Neural cell (in vitro differentiated cells): Measurements from ENCODE around the gene SCGB1C1. TPM values are rescaled to one million over a fixed set of nuclear protein-coding genes. Genes with fewer than 3 reads are reported as not detected.

Experiments used
- H2AFZ ChIP-seq: fragments of 200-600, 300-800 bp; sonication (generic), shearing (Covaris generic); 2 replicates; pipeline ENCODE4 v1.6.0; 2014; ENCODE audit warnings: low read depth, mild to moderate bottlenecking, antibody characterized with exemption, low read length, moderate library complexity
- H3F3A ChIP-seq: fragments of 200-600 bp; shearing (Covaris generic); 2 replicates; pipeline ENCODE4 v1.6.1; 2016; ENCODE audit warnings: mild to moderate bottlenecking, moderate library complexity, mixed read lengths, antibody characterized with exemption, low read length; ENCODE audit not compliant: insufficient read depth, poor library complexity, severe bottlenecking
- H3K27ac ChIP-seq: fragments of 200-600, 300-800 bp; sonication (generic), shearing (Covaris generic); 2 replicates; pipeline ENCODE4 v1.5.1; 2014; ENCODE audit warnings: mild to moderate bottlenecking, low read length, moderate library complexity
- H3K27me3 ChIP-seq: fragments of 300-800, 200-600 bp; sonication (generic), shearing (Covaris generic); 2 replicates; pipeline ENCODE4 v1.6.0; 2014; ENCODE audit warnings: mild to moderate bottlenecking, low read depth, low read length, moderate library complexity; ENCODE audit not compliant: insufficient read depth
- H3K36me3 ChIP-seq: fragments of 300-800, 200-600 bp; sonication (generic), shearing (Covaris generic); 2 replicates; pipeline ENCODE4 v1.5.1; 2014; ENCODE audit warnings: mild to moderate bottlenecking, antibody characterized with exemption, low read length, moderate library complexity; ENCODE audit not compliant: insufficient read depth
- H3K4me2 ChIP-seq: fragments of 300-800, 200-600 bp; sonication (generic), shearing (Covaris generic); 2 replicates; pipeline ENCODE4 v1.6.0; 2014; ENCODE audit warnings: mild to moderate bottlenecking, low read length
- H3K4me3 ChIP-seq: fragments of 300-800, 200-600 bp; sonication (generic), shearing (Covaris generic); 2 replicates; pipeline ENCODE4 v1.5.1; 2014; ENCODE audit warnings: mild to moderate bottlenecking, low read length, moderate library complexity
- H3K79me2 ChIP-seq: fragments of 200-600 bp; shearing (Covaris generic); replicated peaks from 2 replicates; pipeline ENCODE4 v1.6.0; 2014; ENCODE audit warnings: mild to moderate bottlenecking, low read length, moderate library complexity; ENCODE audit not compliant: insufficient read depth
- H3K9ac ChIP-seq: fragments of 300-800, 200-600 bp; sonication (generic), shearing (Covaris generic); 2 replicates; pipeline ENCODE4 v1.6.1; 2016; ENCODE audit warnings: mild to moderate bottlenecking, low read length, mixed read lengths
- H3K9me2 ChIP-seq: fragments of 200-600 bp; shearing (Covaris generic); 2 replicates; pipeline ENCODE4 v1.6.1; 2016; ENCODE audit warnings: mild to moderate bottlenecking, low read length, mixed read lengths; ENCODE audit not compliant: insufficient read depth
- H3K9me3 ChIP-seq: fragments of 200-600, 300-800 bp; sonication (generic), shearing (Covaris generic); 2 replicates; pipeline ENCODE4 v1.6.1; 2016; ENCODE audit warnings: mild to moderate bottlenecking, mixed run types, low read length, moderate library complexity, mixed read lengths
- H4K20me1 ChIP-seq: fragments of 200-600 bp; shearing (Covaris generic); 2 replicates; pipeline ENCODE4 v1.6.1; 2016; ENCODE audit warnings: mild to moderate bottlenecking, mixed run types; ENCODE audit not compliant: insufficient read depth
- EP300 ChIP-seq: fragments of 450-650 bp; conservative IDR thresholded peaks from 2 replicates; pipeline ENCODE4 v1.6.1; 2014; ENCODE audit warnings: antibody characterized with exemption, mild to moderate bottlenecking, moderate library complexity; ENCODE audit not compliant: poor library complexity, severe bottlenecking
- EZH2 ChIP-seq: fragments of 200-600, 300-800 bp; shearing (Covaris generic), sonication (generic); IDR thresholded peaks from 2 replicates; pipeline ENCODE4 v1.6.1; 2014; ENCODE audit warnings: antibody characterized with exemption, low read length, borderline replicate concordance, mild to moderate bottlenecking; ENCODE audit not compliant: insufficient read depth, poor library complexity, severe bottlenecking
- MXI1 ChIP-seq: fragments of 450-650 bp; conservative IDR thresholded peaks from 2 replicates; pipeline ENCODE4 v1.6.1; 2014; ENCODE audit warnings: antibody characterized with exemption, mild to moderate bottlenecking; ENCODE audit not compliant: poor library complexity, severe bottlenecking
- POLR2AphosphoS5 ChIP-seq: IDR thresholded peaks from 2 replicates; pipeline ENCODE4 v1.6.1; 2012
- RAD21 ChIP-seq: fragments of 450-650 bp; conservative IDR thresholded peaks from 2 replicates; pipeline ENCODE4 v1.6.1; 2014; ENCODE audit warnings: antibody characterized with exemption, mild to moderate bottlenecking, moderate library complexity
- SMC3 ChIP-seq: fragments of 450-650 bp; conservative IDR thresholded peaks from 2 replicates; pipeline ENCODE4 v1.6.1; 2014; ENCODE audit warnings: antibody characterized with exemption, mild to moderate bottlenecking, moderate library complexity; ENCODE audit not compliant: poor library complexity
- TAF1 ChIP-seq: IDR thresholded peaks from 2 replicates; pipeline ENCODE4 v1.6.1; 2012; ENCODE audit warnings: low read depth
- polyA plus RNA-seq: library from polyadenylated mRNA; depleted of rRNA; stranded (reverse); fragments of >200 nt; gene quantifications from 2 replicates; pipeline ENCODE4 v1.2.3, GENCODE V29; 2014
- TF ChIP-seq, protein P1 (sequence below): IDR thresholded peaks from 2 replicates; pipeline ENCODE4 v1.6.1; 2012; ENCODE audit warnings: borderline replicate concordance
- TF ChIP-seq, protein P2 (sequence below): fragments of 450-650 bp; IDR thresholded peaks from 2 replicates; pipeline ENCODE4 v1.5.1; 2014; ENCODE audit warnings: antibody characterized with exemption, mild to moderate bottlenecking, moderate library complexity; ENCODE audit not compliant: poor library complexity, severe bottlenecking

The SCGB1C1 gene
- polyA plus RNA-seq, 1 donor from 2014 or later, result not detected

DNA sequence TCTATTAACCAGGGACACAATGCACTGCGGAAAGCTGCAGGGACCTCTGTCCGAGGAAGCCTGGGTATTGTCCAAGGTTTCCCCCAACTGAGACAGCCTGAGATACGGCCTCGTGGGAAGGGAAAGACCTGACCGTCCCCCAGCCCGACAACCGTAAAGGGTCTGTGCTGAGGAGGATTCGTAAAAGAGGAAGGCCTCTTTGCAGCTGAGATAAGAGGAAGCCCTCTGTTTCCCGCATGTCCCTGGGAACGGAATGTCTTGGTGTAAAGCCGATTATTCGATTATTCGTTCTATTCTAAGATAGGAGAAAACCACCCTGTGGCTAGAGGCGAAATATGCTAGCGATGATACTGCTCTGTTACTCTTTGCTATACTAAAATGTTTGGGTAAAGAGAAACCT, 9.1 kb downstream of the SCGB1C1 start (continued):
- TF ChIP-seq EZH2, result no peak

DNA sequence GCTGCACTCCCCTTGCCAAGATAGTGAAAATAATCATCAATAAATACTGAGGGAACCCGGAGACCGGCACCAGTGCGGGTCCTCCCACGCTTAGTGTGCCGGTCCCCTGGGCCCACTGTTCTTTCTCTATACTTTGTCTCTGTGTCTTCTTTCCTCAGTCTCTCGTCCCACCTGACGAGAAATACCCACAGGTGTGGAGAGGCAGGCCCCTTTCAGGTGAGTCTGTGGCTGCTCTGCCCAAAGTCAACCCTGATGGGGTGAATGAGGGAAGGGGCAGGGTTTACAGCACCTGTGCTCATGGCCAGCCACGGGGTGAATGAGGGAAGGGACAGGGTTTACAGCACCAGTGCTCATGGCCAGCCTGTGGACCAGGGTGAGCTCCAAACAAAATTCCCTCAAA, 9.6 kb downstream of the SCGB1C1 start:
- no peak overlapping the region for H2AFZ ChIP-seq
- H3K9ac ChIP-seq, result no peak overlapping the region
- H3K4me3 ChIP-seq, result no peak overlapping the region
- no peaks in the 10 kb centered on the region for H3K9me2 ChIP-seq
- no peak for TF ChIP-seq SMC3
- TF ChIP-seq, protein P1, sequence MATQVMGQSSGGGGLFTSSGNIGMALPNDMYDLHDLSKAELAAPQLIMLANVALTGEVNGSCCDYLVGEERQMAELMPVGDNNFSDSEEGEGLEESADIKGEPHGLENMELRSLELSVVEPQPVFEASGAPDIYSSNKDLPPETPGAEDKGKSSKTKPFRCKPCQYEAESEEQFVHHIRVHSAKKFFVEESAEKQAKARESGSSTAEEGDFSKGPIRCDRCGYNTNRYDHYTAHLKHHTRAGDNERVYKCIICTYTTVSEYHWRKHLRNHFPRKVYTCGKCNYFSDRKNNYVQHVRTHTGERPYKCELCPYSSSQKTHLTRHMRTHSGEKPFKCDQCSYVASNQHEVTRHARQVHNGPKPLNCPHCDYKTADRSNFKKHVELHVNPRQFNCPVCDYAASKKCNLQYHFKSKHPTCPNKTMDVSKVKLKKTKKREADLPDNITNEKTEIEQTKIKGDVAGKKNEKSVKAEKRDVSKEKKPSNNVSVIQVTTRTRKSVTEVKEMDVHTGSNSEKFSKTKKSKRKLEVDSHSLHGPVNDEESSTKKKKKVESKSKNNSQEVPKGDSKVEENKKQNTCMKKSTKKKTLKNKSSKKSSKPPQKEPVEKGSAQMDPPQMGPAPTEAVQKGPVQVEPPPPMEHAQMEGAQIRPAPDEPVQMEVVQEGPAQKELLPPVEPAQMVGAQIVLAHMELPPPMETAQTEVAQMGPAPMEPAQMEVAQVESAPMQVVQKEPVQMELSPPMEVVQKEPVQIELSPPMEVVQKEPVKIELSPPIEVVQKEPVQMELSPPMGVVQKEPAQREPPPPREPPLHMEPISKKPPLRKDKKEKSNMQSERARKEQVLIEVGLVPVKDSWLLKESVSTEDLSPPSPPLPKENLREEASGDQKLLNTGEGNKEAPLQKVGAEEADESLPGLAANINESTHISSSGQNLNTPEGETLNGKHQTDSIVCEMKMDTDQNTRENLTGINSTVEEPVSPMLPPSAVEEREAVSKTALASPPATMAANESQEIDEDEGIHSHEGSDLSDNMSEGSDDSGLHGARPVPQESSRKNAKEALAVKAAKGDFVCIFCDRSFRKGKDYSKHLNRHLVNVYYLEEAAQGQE, result no peak
- TF ChIP-seq MXI1, result no peak
- TF ChIP-seq, protein P2, sequence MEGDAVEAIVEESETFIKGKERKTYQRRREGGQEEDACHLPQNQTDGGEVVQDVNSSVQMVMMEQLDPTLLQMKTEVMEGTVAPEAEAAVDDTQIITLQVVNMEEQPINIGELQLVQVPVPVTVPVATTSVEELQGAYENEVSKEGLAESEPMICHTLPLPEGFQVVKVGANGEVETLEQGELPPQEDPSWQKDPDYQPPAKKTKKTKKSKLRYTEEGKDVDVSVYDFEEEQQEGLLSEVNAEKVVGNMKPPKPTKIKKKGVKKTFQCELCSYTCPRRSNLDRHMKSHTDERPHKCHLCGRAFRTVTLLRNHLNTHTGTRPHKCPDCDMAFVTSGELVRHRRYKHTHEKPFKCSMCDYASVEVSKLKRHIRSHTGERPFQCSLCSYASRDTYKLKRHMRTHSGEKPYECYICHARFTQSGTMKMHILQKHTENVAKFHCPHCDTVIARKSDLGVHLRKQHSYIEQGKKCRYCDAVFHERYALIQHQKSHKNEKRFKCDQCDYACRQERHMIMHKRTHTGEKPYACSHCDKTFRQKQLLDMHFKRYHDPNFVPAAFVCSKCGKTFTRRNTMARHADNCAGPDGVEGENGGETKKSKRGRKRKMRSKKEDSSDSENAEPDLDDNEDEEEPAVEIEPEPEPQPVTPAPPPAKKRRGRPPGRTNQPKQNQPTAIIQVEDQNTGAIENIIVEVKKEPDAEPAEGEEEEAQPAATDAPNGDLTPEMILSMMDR, result no peak
- TF ChIP-seq EP300, result no peak
- no peak for TF ChIP-seq TAF1
- H3K36me3 ChIP-seq, result no peaks in the 10 kb centered on the region
- no peaks in the 10 kb centered on the region for H3K9me3 ChIP-seq
- H3K27me3 ChIP-seq, result no peaks in the 10 kb centered on the region
- no peak overlapping the region for H3K27ac ChIP-seq
- peaks cover 13% of the 10 kb centered on the region for H3K79me2 ChIP-seq
- no peak overlapping the region for H3K4me2 ChIP-seq
- H4K20me1 ChIP-seq, result no peaks in the 10 kb centered on the region
- H3F3A ChIP-seq, result no peaks in the 10 kb centered on the region

DNA sequence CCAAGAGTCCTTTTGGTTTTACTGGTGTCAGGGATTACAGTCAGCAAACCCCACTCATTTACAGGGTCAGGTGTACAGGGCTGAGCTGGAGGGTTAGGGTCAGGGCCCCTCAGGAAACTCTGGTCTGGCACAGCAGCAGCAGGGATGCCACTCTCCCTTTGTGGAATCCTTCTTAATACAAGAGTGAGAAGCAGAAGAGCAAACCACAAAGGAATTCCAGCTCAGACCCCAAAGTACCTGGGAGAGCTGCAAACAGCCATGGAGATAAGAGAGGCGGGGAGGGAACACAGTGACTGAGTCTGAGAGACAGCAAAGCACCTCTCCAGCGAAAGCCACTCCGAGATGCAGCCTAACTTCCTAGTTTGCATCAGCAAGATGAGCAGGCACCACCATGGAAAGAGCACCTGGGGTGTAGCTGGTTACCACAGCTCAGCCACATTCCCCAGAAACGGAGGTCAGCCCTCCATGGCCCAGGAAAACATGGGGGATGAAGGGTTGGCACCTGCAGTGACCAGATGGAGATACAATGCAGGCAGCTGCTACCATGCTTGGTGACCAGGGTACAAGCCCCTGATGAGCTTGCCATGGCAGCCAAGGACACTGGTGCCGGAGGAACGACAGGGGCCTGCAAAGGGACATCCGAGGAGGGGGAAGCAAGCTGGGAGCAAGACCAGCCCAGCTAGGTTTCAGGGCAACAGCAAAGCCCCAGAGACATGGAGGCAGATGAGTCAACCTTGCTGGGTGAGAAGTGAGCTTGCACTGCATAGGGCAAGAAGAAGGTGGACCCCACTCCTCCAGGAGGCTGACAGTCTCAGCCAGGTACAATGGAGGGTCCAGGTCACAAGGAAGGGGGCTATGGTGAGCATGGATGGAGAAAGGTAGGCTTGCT, 10.4 kb downstream of the SCGB1C1 start:
- no peak overlapping the region for H3K27ac ChIP-seq
- no peak overlapping the region for H2AFZ ChIP-seq
- no peaks in the 10 kb centered on the region for H3F3A ChIP-seq
- H3K9ac ChIP-seq, result no peak overlapping the region
- TF ChIP-seq SMC3 (no peak), RAD21 (no peak), POLR2AphosphoS5 (no peak)
- no peaks in the 10 kb centered on the region for H3K9me3 ChIP-seq
- H3K79me2 ChIP-seq, result peaks cover 13% of the 10 kb centered on the region
- H3K4me2 ChIP-seq, result no peak overlapping the region
- H3K9me2 ChIP-seq, result no peaks in the 10 kb centered on the region
- H3K27me3 ChIP-seq, result no peaks in the 10 kb centered on the region
- H3K4me3 ChIP-seq, result no peak overlapping the region
- no peaks in the 10 kb centered on the region for H3K36me3 ChIP-seq
- no peaks in the 10 kb centered on the region for H4K20me1 ChIP-seq
